Measurements from ENCODE around the gene TEX9. TPM values are rescaled to one million over a fixed set of nuclear protein-coding genes. Genes with fewer than 3 reads are reported as not detected.
"Not testable (repeated sequence)": the region's sequence is repeated elsewhere in the genome, so short reads cannot be mapped to it uniquely, and the experiment has no call there.

TEX9 gene
- total and polyA plus RNA-seq, 3 donors from 2014 or later: 9.9 to 37.7 (median 20.4) TPM

- intact Hi-C loops (cut with DNase I; ENCODE audit: low total_unique reads): no loop called here
- H3K4me1 ChIP-seq: no peaks in the 10 kb centered on the region
- no peak overlapping the region for H3K4me3 ChIP-seq
- no peaks in the 10 kb centered on the region for H3K27me3 ChIP-seq
- H3K27ac ChIP-seq: no peak overlapping the region
- no peaks in the 10 kb centered on the region for H3K36me3 ChIP-seq (ENCODE audit: low read depth, missing control alignments)
- DNase-seq: no peak
- WGBS, 2 donors: 90 to 93% methylated on average over 3 of the region's 3 CpGs
- TF ChIP-seq POLR2A (IDR thresholded peaks at IDR 0.05) (no peak), CTCF (IDR thresholded peaks at IDR 0.05) (no peak)
- no peaks in the 10 kb centered on the region for H3K9me3 ChIP-seq
These were observed 20.7 kb downstream of the TEX9 start for GRCh38 chr15:56385908-56386307.

- Histone ChIP-seq H3K4me3 (no peak overlapping the region), H3K27me3 (no peaks in the 10 kb centered on the region), H3K4me1 (no peaks in the 10 kb centered on the region), H3K27ac (no peak overlapping the region), H3K9me3 (no peaks in the 10 kb centered on the region), H3K36me3 (ENCODE audit: low read depth, missing control alignments) (no peaks in the 10 kb centered on the region)
- 97 to 98% methylated on average over 2 of the region's 2 CpGs for WGBS, 2 donors
- DNase-seq: no peak
- intact Hi-C loops (cut with DNase I; ENCODE audit: low total_unique reads): no loop called here
- no peak for TF ChIP-seq CTCF (IDR thresholded peaks at IDR 0.05)
- TF ChIP-seq POLR2A (IDR thresholded peaks at IDR 0.05): no peak
These were observed 25.6 kb downstream of the TEX9 start for GRCh38 chr15:56390739-56391267.

GRCh38 chr15:56393277-56393676, 28.1 kb downstream of the TEX9 start:
- no peaks in the 10 kb centered on the region for H3K36me3 ChIP-seq (ENCODE audit: low read depth, missing control alignments)
- DNase-seq: no peak
- H3K4me3 ChIP-seq: no peak overlapping the region
- TF ChIP-seq CTCF (IDR thresholded peaks at IDR 0.05) (no peak), POLR2A (IDR thresholded peaks at IDR 0.05) (no peak)
- 95 to 100% methylated on average over 1 of the region's 1 CpG for WGBS, 2 donors
- no peak overlapping the region for H3K27ac ChIP-seq
- no peaks in the 10 kb centered on the region for H3K27me3 ChIP-seq
- no peaks in the 10 kb centered on the region for H3K4me1 ChIP-seq
- intact Hi-C loops (cut with DNase I; ENCODE audit: low total_unique reads): no loop called here
- H3K9me3 ChIP-seq: no peaks in the 10 kb centered on the region

- TF ChIP-seq POLR2A (IDR thresholded peaks at IDR 0.05): no peak
- no peak for TF ChIP-seq CTCF (IDR thresholded peaks at IDR 0.05)
These were observed 29.7 kb downstream of the TEX9 start for GRCh38 chr15:56394909-56395308.

GRCh38 chr15:56397325-56397724, 32.1 kb downstream of the TEX9 start:
- intact Hi-C loops (cut with DNase I; ENCODE audit: low total_unique reads); H3K4me1 ChIP-seq; H3K27ac ChIP-seq; H3K36me3 ChIP-seq (ENCODE audit: low read depth, missing control alignments); H3K9me3 ChIP-seq; H3K27me3 ChIP-seq; DNase-seq; H3K4me3 ChIP-seq: not testable (repeated sequence)
- WGBS, 2 donors: 93 to 98% methylated on average over 3 of the region's 3 CpGs

More at GRCh38 chr15:56394909-56395308, 29.7 kb downstream of the TEX9 start:
- H3K9me3 ChIP-seq: no peaks in the 10 kb centered on the region
- no peaks in the 10 kb centered on the region for H3K27me3 ChIP-seq
- intact Hi-C loops (cut with DNase I; ENCODE audit: low total_unique reads): no loop called here
- no peak overlapping the region for H3K4me3 ChIP-seq
- no peak overlapping the region for H3K27ac ChIP-seq
- DNase-seq: no peak
- 84 to 88% methylated on average over 1 of the region's 1 CpG for WGBS, 2 donors
- H3K36me3 ChIP-seq (ENCODE audit: low read depth, missing control alignments): no peaks in the 10 kb centered on the region
- H3K4me1 ChIP-seq: no peaks in the 10 kb centered on the region

GRCh38 chr15:56399209-56399608, 34.0 kb downstream of the TEX9 start:
- H3K36me3 ChIP-seq (ENCODE audit: low read depth, missing control alignments); DNase-seq; H3K27ac ChIP-seq; intact Hi-C loops (cut with DNase I; ENCODE audit: low total_unique reads); H3K27me3 ChIP-seq; H3K4me3 ChIP-seq; H3K9me3 ChIP-seq; H3K4me1 ChIP-seq: not testable (repeated sequence)
- WGBS, 2 donors: 95 to 97% methylated on average over 7 to 11 of the region's 11 CpGs

Measured in testis (tissue), 3 donors.